Muscle of arm (tissue), 12 donors: ENCODE results near the gene DOK5. TPM values are rescaled to one million over a fixed set of nuclear protein-coding genes. Genes with fewer than 3 reads are reported as not detected.
"Not testable (repeated sequence)": the region's sequence is repeated elsewhere in the genome, so short reads cannot be mapped to it uniquely, and the experiment has no call there.

Experiments used
- DNase-seq: peaks from one replicate; pipeline ENCODE4 v3.0.0-alpha.2; 2013
- polyA plus RNA-seq, 12 donors: library from polyadenylated mRNA; unstranded; fragments of 120-200 nt; gene quantifications; one replicate each; pipeline ENCODE4 v1.2.1, GENCODE V29; 2013; ENCODE audit not compliant: insufficient read length in 12 of 12

The DOK5 gene
- polyA plus RNA-seq, 12 donors, result 15.2 to 37.7 (median 26.6) TPM; not detected in 1

GRCh38 chr20:54468082-54468481, 7.3 kb upstream of the DOK5 start:
- no peak for DNase-seq

GRCh38 chr20:54469293-54469692, 6.1 kb upstream of the DOK5 start:
- DNase-seq, result no peak

- DNase-seq, result no peak
Measured at GRCh38 chr20:54469952-54470351, 5.4 kb upstream of the DOK5 start.

- DNase-seq, result no peak
Measured at GRCh38 chr20:54470697-54471096, 4.7 kb upstream of the DOK5 start.

GRCh38 chr20:54472607-54473006, 2.8 kb upstream of the DOK5 start:
- DNase-seq, result no peak

- DNase-seq, result no peak
Measured at GRCh38 chr20:54473340-54473739, 2.1 kb upstream of the DOK5 start.

- no peak for DNase-seq
Measured at GRCh38 chr20:54474046-54474445, 1.3 kb upstream of the DOK5 start.

GRCh38 chr20:54474866-54475265, 527 bp upstream of the DOK5 start:
- peak; percentile 21 for DNase-seq

- DNase-seq, result peak; percentile 22
Measured at GRCh38 chr20:54476169-54477009, 996 bp downstream of the DOK5 start.

GRCh38 chr20:54477191-54477955, 2.0 kb downstream of the DOK5 start:
- DNase-seq, result peak; percentile 41

GRCh38 chr20:54479138-54479906, 3.9 kb downstream of the DOK5 start:
- no peak for DNase-seq

- not testable (repeated sequence) for DNase-seq
Measured at GRCh38 chr20:54479937-54480336, 4.5 kb downstream of the DOK5 start.

- no peak for DNase-seq
Measured at GRCh38 chr20:54481442-54481841, 6.0 kb downstream of the DOK5 start.

- no peak for DNase-seq
Measured at GRCh38 chr20:54485631-54486030, 10.2 kb downstream of the DOK5 start.

GRCh38 chr20:54486585-54486984, 11.2 kb downstream of the DOK5 start:
- no peak for DNase-seq

- DNase-seq, result no peak
Measured at GRCh38 chr20:54488442-54488841, 13.0 kb downstream of the DOK5 start.

GRCh38 chr20:54491506-54491905, 16.1 kb downstream of the DOK5 start:
- DNase-seq, result peak; percentile 30

- DNase-seq, result no peak
Measured at GRCh38 chr20:54494303-54495006, 19.1 kb downstream of the DOK5 start.

GRCh38 chr20:54497931-54498718, 22.7 kb downstream of the DOK5 start:
- no peak for DNase-seq

- DNase-seq, result no peak
Measured at GRCh38 chr20:54499111-54499510, 23.7 kb downstream of the DOK5 start.

- DNase-seq, result no peak
Measured at GRCh38 chr20:54502179-54502578, 26.8 kb downstream of the DOK5 start.
